HL-60/S4 (cell line): ENCODE data around the gene CCDC3.
"Not testable (repeated sequence)": the region's sequence is repeated elsewhere in the genome, so short reads cannot be mapped to it uniquely, and the experiment has no call there.

Experiments used
- in situ Hi-C: fragments of 300-500 bp; cut with MboI; formaldehyde crosslinking; loops from 2 replicates; pipeline ENCODE4 v1.14.3; 2022; ENCODE audit warnings: low sequenced_read_pairs

The CCDC3 gene

DNA sequence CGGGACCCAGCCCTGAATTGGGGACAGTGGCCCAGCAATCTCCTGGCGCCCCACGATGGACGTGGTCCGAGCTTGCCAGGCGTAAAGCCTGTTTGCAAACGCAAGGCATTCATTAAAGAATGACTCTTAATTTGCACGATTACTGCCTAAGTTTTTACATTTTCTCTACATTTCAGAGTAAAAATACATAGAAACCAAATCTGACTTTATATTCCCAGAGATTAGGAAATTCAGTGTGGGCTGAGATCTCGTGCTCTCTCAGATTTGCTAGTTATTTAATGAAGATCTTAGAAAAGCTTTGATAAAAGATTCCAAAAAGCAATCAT is 337 bp upstream of the CCDC3 start:
- in situ Hi-C loops: no loop called here

DNA sequence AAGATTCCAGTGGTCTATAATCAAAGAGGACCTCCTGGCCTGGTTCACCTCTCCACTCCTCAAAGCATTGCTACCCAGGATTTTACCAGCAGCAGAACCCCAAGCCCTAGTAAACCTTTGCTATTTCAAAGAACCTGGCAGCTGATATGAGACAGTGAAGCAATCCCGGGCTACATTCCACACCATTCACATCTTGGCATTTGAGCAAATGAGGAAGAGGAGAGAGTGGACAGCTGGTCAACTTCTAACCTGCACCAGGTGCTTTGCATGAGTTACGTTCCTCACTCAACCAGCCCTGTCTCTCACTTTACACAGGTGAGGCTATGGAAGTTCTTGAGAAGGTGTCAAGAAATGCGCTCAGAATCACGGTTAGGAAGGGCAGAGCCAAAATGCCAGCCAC is 1.1 kb downstream of the CCDC3 start:
- in situ Hi-C loops: no loop called here

DNA sequence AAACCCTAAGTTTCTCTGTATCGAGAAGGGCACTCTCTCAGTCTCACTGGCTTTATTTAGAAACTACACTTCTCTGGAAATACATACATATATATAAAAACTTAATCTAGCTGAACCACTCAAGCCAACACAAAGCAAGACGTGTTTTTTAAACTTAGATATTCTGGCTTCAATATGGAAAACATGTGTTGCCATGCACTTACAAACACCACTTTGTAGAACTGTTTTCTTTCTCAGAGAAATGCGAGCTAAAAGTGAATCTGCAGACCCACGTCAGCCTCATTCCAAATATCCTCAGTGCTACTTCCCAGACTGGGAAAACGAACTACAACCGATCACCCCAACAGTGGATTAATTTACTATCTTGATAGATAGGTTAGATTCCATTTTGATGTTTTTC is 1.7 kb downstream of the CCDC3 start:
- in situ Hi-C loops: no loop called here

DNA sequence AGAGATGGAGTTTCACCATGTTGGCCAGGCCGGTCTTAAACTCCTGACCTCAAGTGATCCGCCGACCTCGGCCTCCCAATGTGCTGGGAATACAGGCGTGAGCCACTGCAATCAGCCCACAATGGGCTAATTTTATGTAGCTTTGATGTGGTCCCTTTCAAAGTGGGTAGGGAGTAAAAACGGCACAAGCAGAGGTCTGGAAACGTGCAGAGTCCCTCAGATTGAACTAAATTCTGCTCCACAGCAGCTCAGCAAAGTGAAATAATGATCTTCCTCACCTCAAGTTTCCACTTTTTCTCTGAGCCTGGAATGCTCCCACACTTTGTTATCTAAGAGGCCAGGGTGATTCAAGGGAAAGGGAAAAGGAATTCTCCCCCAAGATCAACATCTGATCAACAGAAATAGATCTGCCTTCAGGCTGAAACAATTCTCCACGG is 6.1 kb downstream of the CCDC3 start:
- in situ Hi-C loops: no loop called here

DNA sequence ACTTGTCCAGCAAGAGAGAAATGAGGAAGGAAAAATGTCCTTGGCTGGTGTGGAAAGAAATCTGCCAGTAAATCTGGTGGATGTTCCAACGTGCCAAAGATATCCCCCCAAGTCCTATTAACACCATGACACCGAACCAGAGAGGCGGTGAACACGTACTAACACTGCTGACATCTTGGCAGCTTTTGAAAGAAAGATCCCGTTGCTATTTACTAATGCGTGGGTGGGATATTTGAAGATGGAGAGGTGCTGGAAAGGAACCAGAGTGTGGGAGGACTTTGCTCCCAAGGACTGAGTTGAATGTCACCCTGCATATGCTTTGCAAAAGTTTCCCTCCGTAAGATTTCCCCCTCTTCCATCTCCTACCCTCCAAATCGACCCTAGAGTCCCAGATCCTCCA is 7.9 kb downstream of the CCDC3 start:
- in situ Hi-C loops: no loop called here

DNA sequence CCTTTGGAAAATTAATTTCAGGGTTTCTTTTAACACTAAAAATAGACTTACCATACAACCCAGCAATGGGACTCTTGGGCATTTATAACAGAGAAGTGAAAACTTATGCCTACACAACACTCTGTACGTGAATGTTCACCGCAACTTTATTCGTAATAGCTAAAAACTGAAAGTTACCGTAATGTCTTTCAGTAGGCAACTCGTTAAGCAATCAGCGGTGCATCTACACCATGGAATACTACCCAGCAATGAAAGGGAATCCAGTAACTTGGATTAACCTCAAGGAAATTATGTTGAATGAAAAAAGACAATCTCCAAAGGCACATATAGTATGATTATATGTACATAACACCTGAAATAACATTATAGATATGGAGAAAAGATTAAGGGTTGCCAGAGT is 16.2 kb downstream of the CCDC3 start:
- in situ Hi-C loops: no loop called here

DNA sequence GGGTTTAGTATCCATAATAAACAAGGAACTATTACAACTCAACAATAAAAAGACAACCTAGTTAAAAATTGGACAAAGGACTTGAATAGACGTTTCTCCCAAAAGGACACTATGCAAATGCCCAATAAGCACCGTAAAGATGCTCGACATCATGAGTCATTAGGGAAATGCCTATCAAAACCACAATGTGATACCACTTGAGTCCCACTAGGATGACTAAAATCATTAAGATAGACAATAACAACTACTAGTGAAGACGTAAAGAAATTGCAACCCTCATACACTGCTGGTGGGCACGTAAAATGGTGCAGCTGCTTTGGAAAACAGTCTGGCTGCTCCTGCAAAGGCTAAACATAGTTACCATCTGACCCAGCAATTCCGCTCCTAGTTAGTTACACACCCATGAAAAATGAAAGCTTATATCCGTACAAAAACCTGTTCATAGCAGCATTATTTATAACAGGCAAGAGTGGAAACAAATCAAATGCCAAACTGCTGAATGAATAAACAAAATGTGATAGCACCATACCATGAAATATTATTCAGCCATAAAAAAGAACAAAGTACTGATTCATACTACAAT is 17.3 kb downstream of the CCDC3 start:
- in situ Hi-C loops: no loop called here

DNA sequence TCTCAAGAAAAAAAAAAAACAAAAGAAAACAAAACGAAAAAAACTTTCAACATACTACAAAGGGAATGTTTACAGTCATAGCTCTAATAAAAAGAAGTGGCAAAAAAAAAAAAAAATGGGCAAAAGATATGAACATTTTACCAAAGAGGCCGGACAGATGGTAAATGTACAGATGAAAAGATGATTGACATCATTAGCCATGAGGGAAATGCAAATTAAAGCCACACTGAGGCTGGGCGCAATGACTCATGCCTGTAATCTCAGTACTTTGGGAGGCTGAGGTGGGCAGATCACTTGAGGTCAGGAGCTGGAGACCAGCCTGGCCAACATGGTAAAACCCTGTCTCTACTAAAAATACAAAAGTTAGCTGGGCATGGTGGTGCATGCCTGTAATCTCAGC is 17.9 kb downstream of the CCDC3 start:
- in situ Hi-C loops: not testable (repeated sequence)

DNA sequence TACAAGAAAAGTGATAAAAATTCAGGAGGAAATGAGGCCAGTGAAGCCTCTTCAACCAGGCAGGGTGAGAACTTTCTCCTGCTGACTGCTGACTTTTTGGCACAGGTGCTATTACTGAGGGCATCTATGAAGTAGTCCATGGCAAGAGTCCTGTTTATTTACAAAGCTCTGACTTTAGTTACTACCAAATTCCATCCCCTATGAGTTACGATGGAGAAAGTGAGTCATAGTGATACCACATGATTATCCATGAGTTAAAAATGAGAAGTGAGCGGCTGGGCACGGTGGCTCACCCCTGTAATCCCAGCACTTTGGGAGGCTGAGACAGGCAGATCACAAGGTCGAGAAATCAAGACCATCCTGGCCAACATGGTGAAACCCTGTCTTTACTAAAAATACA is 19.9 kb downstream of the CCDC3 start:
- in situ Hi-C loops: no loop called here

DNA sequence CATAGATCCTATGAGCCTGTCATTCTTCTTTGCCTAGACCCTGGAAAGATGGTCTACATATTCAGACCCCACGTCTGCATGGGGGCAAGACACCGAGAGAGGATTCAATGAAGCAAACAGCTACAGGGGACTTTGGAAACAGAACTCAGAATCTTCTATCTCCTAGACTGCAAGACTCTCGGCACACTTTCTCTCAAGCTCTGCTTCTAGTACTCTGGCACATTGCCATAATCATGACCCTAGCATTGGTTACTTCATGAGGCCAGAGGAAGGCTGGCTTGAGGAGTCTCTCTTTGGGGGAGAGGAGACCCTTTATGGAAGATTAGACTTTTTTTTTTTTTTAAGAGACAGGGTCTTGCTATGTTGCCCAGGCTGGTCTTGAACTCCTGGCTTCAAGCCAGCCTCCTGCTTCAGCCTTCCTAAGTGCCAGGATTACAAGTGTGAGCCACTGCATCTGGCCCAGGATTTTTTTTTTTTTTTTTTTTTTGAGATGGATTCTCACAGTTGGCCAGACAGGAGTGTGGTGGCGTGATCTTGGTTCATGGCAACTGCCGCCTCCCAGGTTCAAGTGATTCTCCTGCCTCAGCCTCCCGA is 20.7 kb downstream of the CCDC3 start:
- in situ Hi-C loops: no loop called here

DNA sequence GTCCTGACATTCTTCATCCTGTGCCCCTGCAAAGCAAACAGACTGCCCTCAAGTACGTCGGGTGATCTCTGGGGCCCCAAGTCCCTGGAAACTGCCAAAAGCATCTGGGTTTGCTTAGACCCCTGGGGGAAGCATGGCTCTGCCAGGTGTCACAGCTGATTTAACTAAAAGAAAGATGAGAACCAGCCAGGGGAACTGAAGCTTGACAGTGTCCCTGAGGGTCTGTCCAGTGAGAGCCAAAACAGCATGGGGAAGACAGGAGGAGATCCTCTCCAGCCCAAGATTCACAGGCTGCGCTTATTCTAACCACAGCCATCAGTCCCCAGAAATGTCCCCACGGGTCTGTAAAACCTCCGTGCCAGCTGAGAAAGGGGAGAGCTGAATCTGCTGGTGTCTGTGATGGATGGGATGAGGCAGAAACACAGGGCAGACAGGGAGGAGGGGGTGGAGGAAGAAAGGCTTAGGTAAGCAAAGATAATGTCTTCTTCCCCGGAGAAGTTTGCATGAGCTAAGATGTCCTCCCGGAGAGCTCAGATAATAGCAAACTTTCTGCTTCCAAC is 21.3 kb downstream of the CCDC3 start:
- in situ Hi-C loops: no loop called here

DNA sequence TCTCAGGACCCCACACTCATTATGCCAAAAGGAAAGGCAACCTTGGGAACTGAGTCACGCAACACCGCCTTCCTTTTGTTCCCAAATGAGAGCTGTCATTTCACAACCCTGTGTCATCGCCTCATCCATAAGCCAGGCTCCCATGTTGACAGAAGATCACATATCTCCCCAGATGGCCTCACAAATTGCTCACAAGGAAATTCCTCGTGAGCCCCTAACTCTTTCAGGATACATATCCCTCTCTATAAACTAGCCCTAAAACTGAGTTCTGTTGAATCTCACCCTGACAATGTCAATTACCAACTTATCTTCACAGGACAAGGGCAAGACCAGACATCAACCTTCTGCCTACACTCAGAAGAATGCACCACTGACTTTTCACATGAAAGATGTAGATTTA is 22.6 kb downstream of the CCDC3 start:
- in situ Hi-C loops: no loop called here

DNA sequence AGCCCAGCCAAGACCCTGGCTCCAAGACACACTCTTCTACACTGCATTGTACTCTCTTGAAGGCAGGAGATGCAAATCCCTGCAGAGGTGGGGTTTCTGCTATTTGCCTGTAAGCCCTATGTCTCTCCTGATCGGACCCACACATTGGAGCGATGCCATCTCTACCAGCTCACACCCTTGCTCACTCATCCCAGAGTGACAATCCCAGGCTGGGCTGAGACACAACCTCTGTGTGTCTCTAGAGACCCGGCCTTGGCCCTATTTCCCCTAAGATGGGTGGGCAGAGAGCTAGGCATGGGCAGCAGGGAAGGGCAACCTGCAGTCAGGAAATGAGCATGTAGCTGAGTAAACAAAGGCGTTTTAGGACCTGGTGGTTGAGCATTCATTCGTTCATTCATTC is 25.6 kb downstream of the CCDC3 start:
- in situ Hi-C loops: no loop called here

DNA sequence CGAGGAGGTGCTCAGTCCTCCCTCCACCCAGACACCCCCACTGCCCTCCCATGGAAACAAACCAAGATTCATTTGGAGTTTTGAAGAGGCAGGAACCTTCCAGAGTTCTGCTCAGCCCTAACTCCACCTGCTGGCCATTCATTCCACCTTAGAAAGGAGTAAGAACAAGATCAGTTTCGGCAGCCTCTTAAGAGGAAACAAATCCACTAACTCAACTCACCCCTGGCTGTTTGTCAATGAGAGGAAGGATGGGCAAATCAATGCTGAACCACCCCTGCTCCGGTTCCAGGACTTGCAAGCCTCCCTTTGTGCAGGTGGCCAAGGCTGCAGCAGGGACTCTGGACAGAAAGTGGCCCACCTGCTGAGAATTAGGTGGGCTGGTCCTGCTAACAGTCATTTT is 26.2 kb downstream of the CCDC3 start:
- in situ Hi-C loops: no loop called here

DNA sequence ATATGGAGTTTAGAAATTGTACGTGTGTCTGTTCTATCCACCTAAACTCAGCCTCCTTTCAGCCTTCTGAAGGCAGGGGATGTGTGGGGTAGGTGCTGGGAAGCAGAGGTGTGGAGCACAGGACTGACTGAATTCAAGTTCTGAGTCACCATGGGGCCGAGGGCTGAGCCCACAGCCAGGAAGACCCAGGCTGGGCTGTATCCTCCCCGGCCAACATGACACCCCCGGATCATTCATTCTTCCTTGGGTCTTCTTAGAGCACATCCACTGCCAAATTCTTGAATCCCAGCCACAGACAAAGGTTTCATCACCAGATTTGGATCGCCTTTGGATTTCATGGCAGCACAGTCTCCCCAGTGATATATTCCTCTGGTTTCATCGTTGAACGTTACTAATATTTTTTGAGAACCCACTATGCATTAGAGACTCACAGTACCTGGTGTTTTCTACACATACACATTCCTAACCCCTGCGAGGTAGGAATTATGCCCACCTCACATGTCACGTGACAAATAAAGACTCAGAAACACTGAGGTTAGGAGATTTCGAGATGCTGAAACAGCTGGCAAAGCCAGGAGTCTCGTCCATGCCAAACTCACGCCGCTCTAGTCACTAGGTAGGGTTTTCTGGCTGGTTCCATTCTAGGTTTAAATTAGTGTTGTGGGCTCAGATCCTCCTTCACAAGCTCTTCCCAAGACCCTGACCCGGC is 26.9 kb downstream of the CCDC3 start:
- in situ Hi-C loops: no loop called here

DNA sequence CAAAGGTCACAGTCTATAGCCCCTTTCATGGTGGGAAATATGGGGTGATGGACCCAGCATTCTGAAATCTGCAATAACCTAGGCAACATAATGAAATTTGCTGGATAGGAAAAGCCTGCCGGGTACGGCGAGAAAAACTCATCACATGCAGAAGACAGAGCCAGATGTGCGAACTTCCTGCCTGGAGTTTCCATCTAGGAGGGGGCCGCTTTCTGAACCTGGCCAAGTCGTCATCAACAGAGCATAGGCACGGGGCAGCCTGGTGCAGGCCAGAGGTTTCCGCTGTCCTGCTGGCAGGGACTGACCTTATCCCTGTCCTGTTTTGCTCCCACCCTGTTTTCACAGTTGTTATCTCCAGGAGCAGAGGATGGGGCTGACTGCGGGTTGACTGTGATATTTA is 27.4 kb downstream of the CCDC3 start:
- in situ Hi-C loops: no loop called here

DNA sequence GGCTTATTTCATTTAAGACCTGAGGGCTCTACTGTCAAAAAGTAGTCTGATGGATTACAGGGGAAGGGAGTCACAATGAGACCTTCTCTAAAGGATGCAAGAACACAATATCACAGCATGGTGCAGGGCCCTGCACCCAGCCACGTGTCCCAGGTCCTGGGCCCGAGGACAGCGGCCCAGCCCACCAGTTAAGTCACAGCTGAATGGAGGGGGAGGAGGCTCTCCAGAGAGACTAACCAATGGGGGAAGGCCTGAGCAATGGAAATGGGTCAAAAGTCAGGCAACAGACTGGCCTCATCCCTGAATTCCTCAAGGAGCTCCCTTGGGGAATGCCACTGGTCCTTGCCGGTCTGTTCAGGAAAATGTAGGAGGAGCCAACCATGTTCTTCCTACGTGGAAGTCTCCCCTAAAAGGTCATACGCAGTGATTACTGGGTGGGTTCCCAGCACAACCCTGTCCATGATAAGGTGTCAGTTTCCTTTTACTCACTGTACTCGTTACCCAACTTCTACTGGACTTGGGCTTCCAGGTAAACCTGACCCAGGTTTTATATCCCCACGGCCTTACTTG is 28.3 kb downstream of the CCDC3 start:
- in situ Hi-C loops: no loop called here

DNA sequence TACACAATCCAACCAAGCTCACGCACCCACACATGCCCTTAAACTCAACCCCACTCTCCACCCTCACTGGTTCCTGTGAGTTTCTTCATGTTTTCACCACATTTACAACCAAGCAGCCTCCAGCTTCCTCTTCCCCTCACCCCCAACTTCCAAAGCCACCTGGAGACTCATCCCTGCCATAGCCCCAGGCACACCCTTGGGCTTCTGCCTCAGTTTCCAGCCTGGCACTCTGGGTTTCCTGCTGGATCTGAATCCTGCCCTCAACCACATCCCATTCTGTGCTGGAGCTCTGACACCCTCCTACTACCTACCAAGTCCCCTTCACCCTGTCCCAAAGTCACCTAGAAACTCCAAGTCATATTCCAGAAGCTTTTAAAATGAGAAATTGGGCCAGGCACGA is 29.4 kb downstream of the CCDC3 start:
- in situ Hi-C loops: no loop called here

DNA sequence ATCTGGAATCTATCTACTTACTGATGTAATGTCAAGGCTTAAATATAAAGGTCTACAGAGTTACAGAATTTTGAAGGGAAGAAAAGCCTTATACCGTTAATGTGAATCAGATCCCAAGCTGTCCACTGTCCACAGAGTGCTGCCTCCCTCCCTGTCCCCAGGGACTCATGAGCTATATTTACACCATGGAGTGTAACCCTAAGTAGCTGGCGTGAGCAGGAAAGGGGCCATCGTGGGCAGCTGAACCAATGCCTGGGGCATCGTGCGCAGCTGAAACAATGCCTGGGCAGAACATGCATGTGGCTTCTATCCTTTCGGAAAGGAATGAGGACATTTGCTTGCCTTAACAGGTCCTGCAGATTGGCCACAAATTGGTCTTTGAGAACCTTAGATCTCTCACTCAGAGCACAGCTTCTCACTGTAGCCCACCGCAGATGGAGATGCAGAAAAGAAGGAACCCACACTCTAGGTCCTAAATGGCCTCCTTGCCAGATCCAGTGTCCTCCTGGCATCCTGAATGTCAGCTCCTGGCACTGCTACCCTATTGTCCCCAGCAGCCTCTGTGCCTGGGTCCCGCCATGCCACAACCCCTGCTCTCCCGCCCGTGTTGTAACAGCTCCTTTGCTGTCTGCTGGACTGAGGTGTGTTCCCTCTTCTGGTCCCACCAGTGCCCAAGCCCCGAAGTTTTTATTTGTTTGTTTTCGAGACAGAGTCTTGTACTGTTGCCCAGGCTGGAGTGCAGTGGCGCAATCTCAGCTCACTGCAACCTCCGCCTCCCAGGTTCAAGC is 30.3 kb downstream of the CCDC3 start:
- in situ Hi-C loops: no loop called here

DNA sequence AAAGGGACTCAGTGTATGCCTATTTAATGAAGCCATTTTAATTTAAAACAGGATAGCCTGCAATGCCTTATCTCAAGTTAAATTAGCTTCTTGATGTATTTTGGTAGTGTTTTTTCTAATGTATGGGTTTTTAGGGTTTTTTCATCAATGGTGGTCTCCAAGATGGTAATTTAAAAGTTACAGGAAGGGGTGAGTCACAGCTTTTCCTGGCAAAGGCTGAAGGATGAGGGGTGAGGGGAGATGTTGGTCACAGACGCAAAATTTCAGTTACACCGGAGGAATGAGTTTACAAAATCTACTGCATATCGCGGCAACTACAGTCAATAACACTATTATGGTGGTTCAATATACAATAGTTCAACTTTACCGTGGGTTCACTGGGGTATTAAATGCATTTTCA is 31.6 kb downstream of the CCDC3 start:
- in situ Hi-C loops: no loop called here

DNA sequence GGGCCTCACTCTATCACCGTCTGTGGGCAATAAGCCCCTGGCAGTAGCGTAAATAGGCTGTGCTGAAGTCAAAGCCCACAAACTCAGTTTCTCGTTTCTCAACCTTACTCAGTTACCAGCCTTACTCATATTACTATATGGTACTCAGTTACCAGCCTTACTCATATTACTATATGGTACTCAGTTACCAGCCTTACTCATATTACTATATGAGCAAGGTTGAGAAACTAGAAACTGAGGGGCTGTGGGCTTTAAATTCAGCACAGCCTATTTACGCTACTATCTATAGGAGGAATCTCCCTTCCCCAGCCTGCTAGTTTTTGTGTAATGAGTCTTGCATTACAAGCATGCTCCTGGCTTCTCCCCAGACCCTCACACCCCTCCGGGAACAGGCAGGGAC is 35.4 kb downstream of the CCDC3 start:
- in situ Hi-C loops: no loop called here
